ENCODE results near the gene ST8SIA3.

DNA sequence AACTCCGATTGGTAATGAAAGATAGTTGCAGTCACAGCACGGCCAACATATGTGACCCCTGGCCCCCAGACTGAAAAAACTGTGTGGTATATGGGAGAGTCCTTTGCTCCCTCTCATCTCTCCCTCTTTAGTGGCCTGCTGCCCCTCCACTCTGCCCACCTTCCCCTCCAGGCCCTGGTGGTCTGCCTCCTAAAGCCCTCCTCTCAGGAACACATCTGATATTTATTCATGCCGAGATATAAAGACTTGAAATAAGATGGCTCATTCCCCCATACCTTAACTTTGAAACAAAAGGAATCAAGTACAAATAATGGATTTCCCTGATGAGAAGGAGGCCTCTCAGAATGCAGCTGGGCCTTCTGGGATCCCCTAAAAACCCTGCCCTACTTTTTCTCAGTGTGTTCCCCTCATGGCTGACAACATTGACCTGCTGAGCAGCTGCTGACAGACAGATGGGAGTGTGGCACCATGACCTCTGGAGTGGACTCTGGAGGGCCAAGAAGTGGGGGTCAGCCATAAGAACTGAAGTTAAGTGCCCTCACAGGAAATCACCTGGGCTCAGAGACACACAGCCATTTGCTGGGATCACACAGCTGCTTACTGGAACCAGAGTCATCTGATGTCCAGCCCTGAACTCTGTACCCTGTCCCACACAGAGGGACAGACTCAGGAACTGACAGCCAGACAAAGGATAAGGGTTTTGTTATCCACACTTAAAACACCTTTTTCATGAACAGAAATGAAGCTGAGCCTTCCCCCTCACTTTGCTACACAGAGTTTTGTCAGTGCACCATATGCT is 39.8 kb upstream of the ST8SIA3 start:
- TF ChIP-seq, protein P1, sequence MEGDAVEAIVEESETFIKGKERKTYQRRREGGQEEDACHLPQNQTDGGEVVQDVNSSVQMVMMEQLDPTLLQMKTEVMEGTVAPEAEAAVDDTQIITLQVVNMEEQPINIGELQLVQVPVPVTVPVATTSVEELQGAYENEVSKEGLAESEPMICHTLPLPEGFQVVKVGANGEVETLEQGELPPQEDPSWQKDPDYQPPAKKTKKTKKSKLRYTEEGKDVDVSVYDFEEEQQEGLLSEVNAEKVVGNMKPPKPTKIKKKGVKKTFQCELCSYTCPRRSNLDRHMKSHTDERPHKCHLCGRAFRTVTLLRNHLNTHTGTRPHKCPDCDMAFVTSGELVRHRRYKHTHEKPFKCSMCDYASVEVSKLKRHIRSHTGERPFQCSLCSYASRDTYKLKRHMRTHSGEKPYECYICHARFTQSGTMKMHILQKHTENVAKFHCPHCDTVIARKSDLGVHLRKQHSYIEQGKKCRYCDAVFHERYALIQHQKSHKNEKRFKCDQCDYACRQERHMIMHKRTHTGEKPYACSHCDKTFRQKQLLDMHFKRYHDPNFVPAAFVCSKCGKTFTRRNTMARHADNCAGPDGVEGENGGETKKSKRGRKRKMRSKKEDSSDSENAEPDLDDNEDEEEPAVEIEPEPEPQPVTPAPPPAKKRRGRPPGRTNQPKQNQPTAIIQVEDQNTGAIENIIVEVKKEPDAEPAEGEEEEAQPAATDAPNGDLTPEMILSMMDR (conservative IDR thresholded peaks at IDR 0.05 in 1 of 2, IDR thresholded peaks at IDR 0.05 in 1 of 2; ENCODE audit: low read depth in 1 of 2, low read length in 2 of 2), result no peak
- no peak for TF ChIP-seq EZH2 (IDR thresholded peaks at IDR 0.05; ENCODE audit: low read length, missing control alignments)
